Limb (tissue), 2 donors: ENCODE measurements around the gene LEFTY1.
"Not testable (repeated sequence)": the region's sequence is repeated elsewhere in the genome, so short reads cannot be mapped to it uniquely, and the experiment has no call there.

Source experiments
- DNase-seq, 2 donors: peaks; one replicate each; pipeline ENCODE4 v3.0.0-alpha.2; 2016; ENCODE audit errors: extremely low spot score in 2 of 2

Gene LEFTY1

GRCh38 chr1:225888898-225889601 lies at the start of gene LEFTY1:
Gene LEFTY1, minus strand, starts transcription at chr1:225889146. Its CDS starts 80 bp downstream, at chr1:225889066.
- DNase-seq = peak; percentile 48 to 51

GRCh38 chr1:225937048-225937968 lies 48.4 kb upstream of the LEFTY1 start:
- no peak for DNase-seq

- DNase-seq = no peak
Observed at GRCh38 chr1:225936523-225936922, 47.6 kb upstream of the LEFTY1 start.

GRCh38 chr1:225936086-225936485 lies 47.1 kb upstream of the LEFTY1 start:
- DNase-seq = not testable (repeated sequence)

- no peak for DNase-seq
Observed at GRCh38 chr1:225934711-225935110, 45.8 kb upstream of the LEFTY1 start.

GRCh38 chr1:225933072-225933471 lies 44.1 kb upstream of the LEFTY1 start:
- DNase-seq = no peak

GRCh38 chr1:225931270-225932136 lies 42.6 kb upstream of the LEFTY1 start:
- DNase-seq = no peak

GRCh38 chr1:225930566-225930965 lies 41.6 kb upstream of the LEFTY1 start:
- no peak for DNase-seq

GRCh38 chr1:225929462-225929861 lies 40.5 kb upstream of the LEFTY1 start:
- DNase-seq = not testable (repeated sequence)

GRCh38 chr1:225928186-225929175 lies 39.5 kb upstream of the LEFTY1 start:
- DNase-seq = no peak

- no peak for DNase-seq
Observed at GRCh38 chr1:225926551-225927113, 37.7 kb upstream of the LEFTY1 start.

GRCh38 chr1:225923692-225924555 lies 35.0 kb upstream of the LEFTY1 start, which contains the start of gene PYCR2:
Gene PYCR2, minus strand, starts transcription at chr1:225924250. Its CDS starts 140 bp downstream, at chr1:225924110.
- DNase-seq = peak; percentile 93 to 96

GRCh38 chr1:225923381-225923691 lies 34.4 kb upstream of the LEFTY1 start:
- DNase-seq = no peak

- DNase-seq = no peak
Observed at GRCh38 chr1:225921734-225922709, 33.1 kb upstream of the LEFTY1 start.

- DNase-seq = no peak
Observed at GRCh38 chr1:225919906-225920305, 31.0 kb upstream of the LEFTY1 start.

- DNase-seq = no peak
Observed at GRCh38 chr1:225918280-225918679, 29.3 kb upstream of the LEFTY1 start.

- DNase-seq = no peak
Observed at GRCh38 chr1:225917536-225917935, 28.6 kb upstream of the LEFTY1 start.

GRCh38 chr1:225917101-225917500 lies 28.2 kb upstream of the LEFTY1 start:
- no peak for DNase-seq
